ENCODE results near the gene BPI. TPM values are rescaled to one million over a fixed set of nuclear protein-coding genes. Genes with fewer than 3 reads are reported as not detected.
"Not testable (repeated sequence)": the region's sequence is repeated elsewhere in the genome, so short reads cannot be mapped to it uniquely, and the experiment has no call there.

BPI gene
- total RNA-seq, 2 experiments from 2014 or later = 0.14 TPM; not detected in 1

- DNase-seq (no peak), ATAC-seq (ENCODE audit: poor library complexity) (no peak)
- no peaks in the 10 kb centered on the region for H3K4me1 Mint-ChIP-seq (ENCODE audit: low read depth)
- ChIA-PET CTCF (no interaction called here), POLR2A (no interaction called here)
- TF ChIP-seq CTCF (IDR thresholded peaks at IDR 0.05) = no peak
- Histone ChIP-seq H3K27ac (ENCODE audit: low read depth in 1 of 2, low read length in 2 of 2) (no peak overlapping the region), H3K9me3 (ENCODE audit: control insufficient read depth in 1 of 2, insufficient read depth in 1 of 2, low read length in 2 of 2) (no peaks in the 10 kb centered on the region), H3K4me3 (ENCODE audit: low read length) (no peak overlapping the region), H3K4me1 (ENCODE audit: insufficient read depth, low read length) (no peaks in the 10 kb centered on the region), H3K27me3 (ENCODE audit: control insufficient read depth in 1 of 2, insufficient read depth in 2 of 2, low read length in 2 of 2) (no peaks in the 10 kb centered on the region), H3K36me3 (ENCODE audit: insufficient read depth, low read length) (no peaks in the 10 kb centered on the region)
- H3K27me3 Mint-ChIP-seq = no peaks in the 10 kb centered on the region
- intact Hi-C loops (cut with DNase I, micrococcal nuclease) = no loop called here
- no peak overlapping the region for H3K27ac Mint-ChIP-seq
- no peak overlapping the region for H3K4me3 Mint-ChIP-seq
- H3K36me3 Mint-ChIP-seq (ENCODE audit: low read depth) = no peaks in the 10 kb centered on the region
- no peaks in the 10 kb centered on the region for H3K9me3 Mint-ChIP-seq
Measured at GRCh38 chr20:38278131-38278530, 25.8 kb upstream of the BPI start.

DNA sequence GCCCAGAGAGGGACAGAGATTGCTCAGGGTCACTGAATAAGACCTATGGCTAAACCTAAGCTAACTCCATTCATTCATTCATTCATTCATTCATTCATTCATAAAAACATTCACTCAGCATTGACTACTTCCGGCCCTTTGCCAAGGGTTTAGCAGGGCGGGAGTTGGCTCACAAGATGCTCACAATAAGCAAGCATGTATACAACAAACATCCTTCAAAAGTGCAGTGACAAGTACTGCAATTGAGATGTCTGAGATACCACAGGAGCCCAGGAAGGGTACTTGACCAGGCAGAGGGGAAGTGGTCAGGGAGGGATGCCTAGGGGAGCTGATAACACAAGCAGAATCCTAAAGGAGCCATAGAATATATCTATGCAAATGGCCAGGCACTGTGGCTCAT, 25.2 kb upstream of the BPI start:
- Histone ChIP-seq H3K27me3 (ENCODE audit: control insufficient read depth in 1 of 2, insufficient read depth in 2 of 2, low read length in 2 of 2) (no peaks in the 10 kb centered on the region), H3K4me3 (ENCODE audit: low read length) (no peak overlapping the region), H3K36me3 (ENCODE audit: insufficient read depth, low read length) (no peaks in the 10 kb centered on the region), H3K9me3 (ENCODE audit: control insufficient read depth in 1 of 2, insufficient read depth in 1 of 2, low read length in 2 of 2) (no peaks in the 10 kb centered on the region), H3K4me1 (ENCODE audit: insufficient read depth, low read length) (no peaks in the 10 kb centered on the region), H3K27ac (ENCODE audit: low read depth in 1 of 2, low read length in 2 of 2) (no peak overlapping the region)
- intact Hi-C loops (cut with DNase I, micrococcal nuclease) = no loop called here
- no peaks in the 10 kb centered on the region for H3K27me3 Mint-ChIP-seq
- H3K9me3 Mint-ChIP-seq = no peaks in the 10 kb centered on the region
- ChIA-PET CTCF (no interaction called here), POLR2A (no interaction called here)
- no peaks in the 10 kb centered on the region for H3K36me3 Mint-ChIP-seq (ENCODE audit: low read depth)
- H3K27ac Mint-ChIP-seq = no peak overlapping the region
- TF ChIP-seq CTCF (IDR thresholded peaks at IDR 0.05) = no peak
- ATAC-seq (ENCODE audit: poor library complexity) (no peak), DNase-seq (no peak)
- H3K4me3 Mint-ChIP-seq = no peak overlapping the region
- H3K4me1 Mint-ChIP-seq (ENCODE audit: low read depth) = no peaks in the 10 kb centered on the region

DNA sequence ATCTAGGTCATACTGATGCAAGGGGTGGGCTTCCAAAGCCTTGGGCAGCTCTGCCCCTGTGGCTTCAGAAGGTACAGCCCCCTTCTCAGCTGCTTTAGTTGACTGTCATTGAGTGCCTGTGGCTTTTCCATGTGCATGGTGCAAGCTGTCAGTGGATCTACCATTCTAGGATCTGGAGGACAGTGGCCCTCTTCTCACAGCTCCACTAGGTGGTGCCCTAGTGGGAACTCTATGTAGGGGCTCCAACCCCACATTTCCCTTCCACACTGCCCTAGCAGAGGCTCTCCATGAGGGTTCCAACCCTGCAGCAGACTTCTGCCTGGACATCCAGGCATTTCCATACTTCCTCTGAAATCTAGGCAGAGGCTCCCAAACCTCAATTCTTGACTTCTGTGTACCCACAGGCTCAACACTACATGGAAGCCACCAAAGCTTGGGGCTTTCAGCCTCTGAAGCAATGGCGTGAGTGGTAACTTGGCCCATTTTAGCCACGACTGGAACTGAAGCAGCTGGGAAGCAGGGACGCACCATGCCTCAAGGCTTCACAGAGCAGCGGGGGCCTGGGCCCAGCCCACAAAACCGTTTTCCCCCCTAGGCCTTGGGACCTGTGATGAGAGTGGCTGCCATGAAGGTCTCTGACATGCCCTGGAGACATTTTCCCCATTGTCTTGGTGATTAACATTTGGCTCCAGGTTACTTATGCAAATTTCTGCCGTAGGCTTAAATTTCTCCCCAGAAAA, 22.6 kb upstream of the BPI start:
- H3K4me1 ChIP-seq (ENCODE audit: insufficient read depth, low read length); H3K36me3 ChIP-seq (ENCODE audit: insufficient read depth, low read length); H3K9me3 ChIP-seq (ENCODE audit: control insufficient read depth in 1 of 2, insufficient read depth in 1 of 2, low read length in 2 of 2); H3K27ac Mint-ChIP-seq; H3K27me3 Mint-ChIP-seq; H3K4me3 ChIP-seq (ENCODE audit: low read length); DNase-seq; POLR2A ChIA-PET; CTCF ChIA-PET; ATAC-seq (ENCODE audit: poor library complexity); H3K4me3 Mint-ChIP-seq; H3K27ac ChIP-seq (ENCODE audit: low read depth in 1 of 2, low read length in 2 of 2); H3K4me1 Mint-ChIP-seq (ENCODE audit: low read depth); intact Hi-C loops (cut with DNase I, micrococcal nuclease); H3K27me3 ChIP-seq (ENCODE audit: control insufficient read depth in 1 of 2, insufficient read depth in 2 of 2, low read length in 2 of 2); H3K36me3 Mint-ChIP-seq (ENCODE audit: low read depth); H3K9me3 Mint-ChIP-seq: not testable (repeated sequence)

DNA sequence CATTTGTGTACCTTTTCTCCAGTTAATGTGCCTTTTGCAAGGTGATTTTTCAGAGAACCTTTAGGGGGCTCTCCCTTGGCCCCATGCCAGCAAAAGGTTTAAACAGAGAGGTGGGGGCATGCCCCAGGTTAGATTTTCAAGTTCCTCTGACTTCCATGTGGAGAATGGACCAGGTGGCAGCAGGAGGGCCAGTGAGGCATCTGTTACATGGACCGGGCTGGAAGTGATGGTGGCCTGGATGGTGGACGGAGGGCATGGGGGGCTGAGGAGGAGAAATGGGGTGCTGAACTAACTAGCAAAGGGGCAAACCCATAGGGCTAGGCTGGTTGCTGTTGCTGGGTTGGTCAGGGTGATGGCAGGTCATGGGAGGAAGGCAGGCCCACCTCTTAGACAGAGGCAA, 20.7 kb upstream of the BPI start:
- Mint-ChIP-seq H3K4me3 (no peak overlapping the region), H3K4me1 (ENCODE audit: low read depth) (no peaks in the 10 kb centered on the region), H3K27ac (no peak overlapping the region), H3K27me3 (peaks cover 20% of the 10 kb centered on the region), H3K9me3 (no peaks in the 10 kb centered on the region), H3K36me3 (ENCODE audit: low read depth) (no peaks in the 10 kb centered on the region)
- POLR2A ChIA-PET = no interaction called here
- Histone ChIP-seq H3K27me3 (ENCODE audit: control insufficient read depth in 1 of 2, insufficient read depth in 2 of 2, low read length in 2 of 2) (no peaks in the 10 kb centered on the region), H3K27ac (ENCODE audit: low read depth in 1 of 2, low read length in 2 of 2) (no peak overlapping the region), H3K9me3 (ENCODE audit: control insufficient read depth in 1 of 2, insufficient read depth in 1 of 2, low read length in 2 of 2) (no peaks in the 10 kb centered on the region), H3K4me3 (ENCODE audit: low read length) (no peak overlapping the region), H3K36me3 (ENCODE audit: insufficient read depth, low read length) (no peaks in the 10 kb centered on the region), H3K4me1 (ENCODE audit: insufficient read depth, low read length) (no peaks in the 10 kb centered on the region)
- DNase-seq (no peak), ATAC-seq (ENCODE audit: poor library complexity) (no peak)
- CTCF ChIA-PET = no interaction called here
- intact Hi-C loops (cut with DNase I, micrococcal nuclease) = no loop called here
- TF ChIP-seq CTCF (IDR thresholded peaks at IDR 0.05) = no peak

- H3K36me3 Mint-ChIP-seq (ENCODE audit: low read depth); H3K4me1 ChIP-seq (ENCODE audit: insufficient read depth, low read length); DNase-seq; H3K4me3 Mint-ChIP-seq; POLR2A ChIA-PET; H3K27ac Mint-ChIP-seq; CTCF ChIA-PET; H3K9me3 ChIP-seq (ENCODE audit: control insufficient read depth in 1 of 2, insufficient read depth in 1 of 2, low read length in 2 of 2); H3K27ac ChIP-seq (ENCODE audit: low read depth in 1 of 2, low read length in 2 of 2); intact Hi-C loops (cut with DNase I, micrococcal nuclease); ATAC-seq (ENCODE audit: poor library complexity); H3K27me3 ChIP-seq (ENCODE audit: control insufficient read depth in 1 of 2, insufficient read depth in 2 of 2, low read length in 2 of 2); H3K4me3 ChIP-seq (ENCODE audit: low read length); H3K4me1 Mint-ChIP-seq (ENCODE audit: low read depth); H3K36me3 ChIP-seq (ENCODE audit: insufficient read depth, low read length); H3K9me3 Mint-ChIP-seq: not testable (repeated sequence)
- peaks cover 29% of the 10 kb centered on the region for H3K27me3 Mint-ChIP-seq
Measured at GRCh38 chr20:38284066-38284650, 19.8 kb upstream of the BPI start.
